Measurements from ENCODE around the gene FLNC. TPM values are rescaled to one million over a fixed set of nuclear protein-coding genes. Genes with fewer than 3 reads are reported as not detected.

The FLNC gene
- total RNA-seq, 1 experiment from 2014 or later, result 8.0 TPM

DNA sequence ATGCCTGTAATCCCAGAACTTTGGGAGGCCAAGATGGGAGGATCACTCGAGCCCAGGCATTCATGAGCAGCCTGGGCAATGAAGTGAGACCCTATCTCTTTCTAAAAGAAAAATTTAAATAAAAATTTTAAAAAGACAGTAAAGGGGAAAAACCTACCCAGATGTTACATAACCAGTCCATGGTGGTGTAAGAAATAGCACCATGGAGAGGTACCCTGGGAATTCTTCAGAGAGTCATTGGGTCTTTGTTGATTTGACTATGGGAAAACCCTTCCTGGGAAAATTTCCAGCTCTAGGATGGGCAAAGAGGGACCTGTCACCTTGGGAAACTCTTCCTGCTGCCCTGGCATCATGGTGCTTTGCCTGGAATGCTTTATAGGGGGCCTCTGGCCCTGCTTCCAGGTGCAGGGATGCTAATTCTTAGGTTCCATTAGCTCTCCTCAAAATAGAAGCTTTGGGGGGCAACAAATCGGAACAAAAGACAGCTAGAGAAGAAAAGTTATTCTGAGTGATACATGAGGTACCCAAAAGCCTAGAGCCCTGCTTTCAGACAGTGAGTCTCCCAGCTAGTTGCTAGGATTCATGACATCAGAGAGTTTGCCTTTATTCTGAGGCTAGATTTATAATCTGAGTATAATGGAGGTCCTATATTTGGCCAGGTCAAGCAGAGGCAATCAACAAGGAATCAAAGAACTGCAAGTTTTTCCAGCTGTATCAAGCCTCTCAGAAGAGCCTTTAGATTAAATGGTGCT lies 28.4 kb upstream of the FLNC start:
- H3K4me1 Mint-ChIP-seq, result peaks cover 14% of the 10 kb centered on the region
- peaks cover 42% of the 10 kb centered on the region for H3K36me3 Mint-ChIP-seq
- TF ChIP-seq SP1 (CRISPR knock-in tag; conservative IDR thresholded peaks at IDR 0.05) (no peak), SMAD4 (CRISPR knock-in tag; IDR thresholded peaks at IDR 0.05) (no peak), FOXJ3 (CRISPR knock-in tag; IDR thresholded peaks at IDR 0.05; ENCODE audit: borderline replicate concordance) (no peak), SMAD3 (CRISPR knock-in tag; IDR thresholded peaks at IDR 0.05; ENCODE audit: borderline replicate concordance) (no peak), CREB1 (CRISPR knock-in tag; IDR thresholded peaks at IDR 0.05) (no peak), NFE2L1 (CRISPR knock-in tag; IDR thresholded peaks at IDR 0.05) (no peak), ZNF671 (CRISPR knock-in tag; IDR thresholded peaks at IDR 0.05) (no peak), ZNF317 (CRISPR knock-in tag; IDR thresholded peaks at IDR 0.05; ENCODE audit: borderline replicate concordance, low read depth) (no peak), TCF7 (CRISPR knock-in tag; IDR thresholded peaks at IDR 0.05; ENCODE audit: low read depth) (no peak), MXD4 (CRISPR knock-in tag; IDR thresholded peaks at IDR 0.05; ENCODE audit: borderline replicate concordance) (no peak), TEAD1 (CRISPR knock-in tag; IDR thresholded peaks at IDR 0.05) (no peak), ZNF138 (CRISPR knock-in tag; conservative IDR thresholded peaks at IDR 0.05) (no peak)
- TF ChIP-seq, protein P1, sequence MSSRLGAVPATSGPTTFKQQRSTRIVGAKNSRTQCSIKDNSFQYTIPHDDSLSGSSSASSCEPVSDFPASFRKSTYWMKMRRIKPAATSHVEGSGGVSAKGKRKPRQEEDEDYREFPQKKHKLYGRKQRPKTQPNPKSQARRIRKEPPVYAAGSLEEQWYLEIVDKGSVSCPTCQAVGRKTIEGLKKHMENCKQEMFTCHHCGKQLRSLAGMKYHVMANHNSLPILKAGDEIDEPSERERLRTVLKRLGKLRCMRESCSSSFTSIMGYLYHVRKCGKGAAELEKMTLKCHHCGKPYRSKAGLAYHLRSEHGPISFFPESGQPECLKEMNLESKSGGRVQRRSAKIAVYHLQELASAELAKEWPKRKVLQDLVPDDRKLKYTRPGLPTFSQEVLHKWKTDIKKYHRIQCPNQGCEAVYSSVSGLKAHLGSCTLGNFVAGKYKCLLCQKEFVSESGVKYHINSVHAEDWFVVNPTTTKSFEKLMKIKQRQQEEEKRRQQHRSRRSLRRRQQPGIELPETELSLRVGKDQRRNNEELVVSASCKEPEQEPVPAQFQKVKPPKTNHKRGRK (CRISPR knock-in tag; IDR thresholded peaks at IDR 0.05; ENCODE audit: borderline replicate concordance), result no peak
- TF ChIP-seq, protein P2, sequence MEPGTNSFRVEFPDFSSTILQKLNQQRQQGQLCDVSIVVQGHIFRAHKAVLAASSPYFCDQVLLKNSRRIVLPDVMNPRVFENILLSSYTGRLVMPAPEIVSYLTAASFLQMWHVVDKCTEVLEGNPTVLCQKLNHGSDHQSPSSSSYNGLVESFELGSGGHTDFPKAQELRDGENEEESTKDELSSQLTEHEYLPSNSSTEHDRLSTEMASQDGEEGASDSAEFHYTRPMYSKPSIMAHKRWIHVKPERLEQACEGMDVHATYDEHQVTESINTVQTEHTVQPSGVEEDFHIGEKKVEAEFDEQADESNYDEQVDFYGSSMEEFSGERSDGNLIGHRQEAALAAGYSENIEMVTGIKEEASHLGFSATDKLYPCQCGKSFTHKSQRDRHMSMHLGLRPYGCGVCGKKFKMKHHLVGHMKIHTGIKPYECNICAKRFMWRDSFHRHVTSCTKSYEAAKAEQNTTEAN (CRISPR knock-in tag; IDR thresholded peaks at IDR 0.05), result no peak
- TF ChIP-seq, protein P3, sequence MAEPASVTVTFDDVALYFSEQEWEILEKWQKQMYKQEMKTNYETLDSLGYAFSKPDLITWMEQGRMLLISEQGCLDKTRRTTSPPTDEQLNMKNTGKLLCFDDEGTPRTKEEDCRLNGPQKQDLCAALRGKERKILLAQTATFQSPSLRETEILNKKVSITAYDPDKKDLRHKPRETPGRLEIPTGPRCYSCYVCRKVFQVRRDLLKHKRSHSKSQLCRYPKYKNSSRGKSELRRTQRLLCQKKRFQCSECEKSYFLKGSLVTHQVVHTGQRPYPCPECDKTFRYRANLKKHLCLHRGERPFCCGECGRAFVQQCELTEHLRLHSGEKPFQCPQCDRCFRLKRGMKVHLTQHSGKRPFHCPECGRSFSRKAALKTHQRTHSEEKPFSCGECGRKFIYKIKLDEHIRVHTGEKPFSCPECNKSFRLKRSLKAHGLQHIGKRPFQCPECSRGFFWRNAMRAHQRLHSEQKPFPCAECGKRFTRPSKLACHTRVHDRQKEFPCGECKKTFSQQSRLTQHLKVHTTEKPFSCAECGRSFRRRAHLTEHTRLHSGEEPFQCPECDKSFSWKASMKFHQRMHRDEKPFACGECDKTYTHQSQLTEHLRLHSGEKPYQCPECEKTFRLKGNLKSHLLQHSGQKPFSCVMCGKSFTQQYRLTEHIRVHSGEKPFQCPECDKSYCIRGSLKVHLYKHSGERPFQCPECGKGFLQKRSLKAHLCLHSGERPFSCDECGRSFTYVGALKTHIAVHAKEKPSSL (CRISPR knock-in tag; conservative IDR thresholded peaks at IDR 0.05), result no peak
- TF ChIP-seq, protein P4, sequence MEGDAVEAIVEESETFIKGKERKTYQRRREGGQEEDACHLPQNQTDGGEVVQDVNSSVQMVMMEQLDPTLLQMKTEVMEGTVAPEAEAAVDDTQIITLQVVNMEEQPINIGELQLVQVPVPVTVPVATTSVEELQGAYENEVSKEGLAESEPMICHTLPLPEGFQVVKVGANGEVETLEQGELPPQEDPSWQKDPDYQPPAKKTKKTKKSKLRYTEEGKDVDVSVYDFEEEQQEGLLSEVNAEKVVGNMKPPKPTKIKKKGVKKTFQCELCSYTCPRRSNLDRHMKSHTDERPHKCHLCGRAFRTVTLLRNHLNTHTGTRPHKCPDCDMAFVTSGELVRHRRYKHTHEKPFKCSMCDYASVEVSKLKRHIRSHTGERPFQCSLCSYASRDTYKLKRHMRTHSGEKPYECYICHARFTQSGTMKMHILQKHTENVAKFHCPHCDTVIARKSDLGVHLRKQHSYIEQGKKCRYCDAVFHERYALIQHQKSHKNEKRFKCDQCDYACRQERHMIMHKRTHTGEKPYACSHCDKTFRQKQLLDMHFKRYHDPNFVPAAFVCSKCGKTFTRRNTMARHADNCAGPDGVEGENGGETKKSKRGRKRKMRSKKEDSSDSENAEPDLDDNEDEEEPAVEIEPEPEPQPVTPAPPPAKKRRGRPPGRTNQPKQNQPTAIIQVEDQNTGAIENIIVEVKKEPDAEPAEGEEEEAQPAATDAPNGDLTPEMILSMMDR (IDR thresholded peaks at IDR 0.05), result no peak
- TF ChIP-seq, protein P5, sequence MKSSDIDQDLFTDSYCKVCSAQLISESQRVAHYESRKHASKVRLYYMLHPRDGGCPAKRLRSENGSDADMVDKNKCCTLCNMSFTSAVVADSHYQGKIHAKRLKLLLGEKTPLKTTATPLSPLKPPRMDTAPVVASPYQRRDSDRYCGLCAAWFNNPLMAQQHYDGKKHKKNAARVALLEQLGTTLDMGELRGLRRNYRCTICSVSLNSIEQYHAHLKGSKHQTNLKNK (CRISPR knock-in tag; IDR thresholded peaks at IDR 0.05), result no peak
- TF ChIP-seq, protein P6, sequence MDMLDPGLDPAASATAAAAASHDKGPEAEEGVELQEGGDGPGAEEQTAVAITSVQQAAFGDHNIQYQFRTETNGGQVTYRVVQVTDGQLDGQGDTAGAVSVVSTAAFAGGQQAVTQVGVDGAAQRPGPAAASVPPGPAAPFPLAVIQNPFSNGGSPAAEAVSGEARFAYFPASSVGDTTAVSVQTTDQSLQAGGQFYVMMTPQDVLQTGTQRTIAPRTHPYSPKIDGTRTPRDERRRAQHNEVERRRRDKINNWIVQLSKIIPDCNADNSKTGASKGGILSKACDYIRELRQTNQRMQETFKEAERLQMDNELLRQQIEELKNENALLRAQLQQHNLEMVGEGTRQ (CRISPR knock-in tag; IDR thresholded peaks at IDR 0.05), result no peak
- TF ChIP-seq, protein P7, sequence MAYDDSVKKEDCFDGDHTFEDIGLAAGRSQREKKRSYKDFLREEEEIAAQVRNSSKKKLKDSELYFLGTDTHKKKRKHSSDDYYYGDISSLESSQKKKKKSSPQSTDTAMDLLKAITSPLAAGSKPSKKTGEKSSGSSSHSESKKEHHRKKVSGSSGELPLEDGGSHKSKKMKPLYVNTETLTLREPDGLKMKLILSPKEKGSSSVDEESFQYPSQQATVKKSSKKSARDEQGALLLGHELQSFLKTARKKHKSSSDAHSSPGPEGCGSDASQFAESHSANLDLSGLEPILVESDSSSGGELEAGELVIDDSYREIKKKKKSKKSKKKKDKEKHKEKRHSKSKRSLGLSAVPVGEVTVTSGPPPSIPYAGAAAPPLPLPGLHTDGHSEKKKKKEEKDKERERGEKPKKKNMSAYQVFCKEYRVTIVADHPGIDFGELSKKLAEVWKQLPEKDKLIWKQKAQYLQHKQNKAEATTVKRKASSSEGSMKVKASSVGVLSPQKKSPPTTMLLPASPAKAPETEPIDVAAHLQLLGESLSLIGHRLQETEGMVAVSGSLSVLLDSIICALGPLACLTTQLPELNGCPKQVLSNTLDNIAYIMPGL (CRISPR knock-in tag; IDR thresholded peaks at IDR 0.05), result no peak
- no peak for DNase-seq (ENCODE audit: low spot score)
- ChIA-PET POLR2A (no interaction called here), CTCF (interaction anchor here (1.7 kb wide), 1 partner anchor 33 kb away, joined by 3 read pairs; no protein-coding TSS in a partner anchor)
- H3K27me3 Mint-ChIP-seq (ENCODE audit: low read depth), result no peaks in the 10 kb centered on the region
- H3K27ac Mint-ChIP-seq, result no peak overlapping the region
- no peak overlapping the region for H3K4me3 Mint-ChIP-seq
- H3K9me3 Mint-ChIP-seq, result peaks cover 3% of the 10 kb centered on the region; the same call in 1 of the 2 replicates
- no peak for ATAC-seq

Measured in WTC11 (cell line).